ENCODE data around the gene GNG12.

GRCh38 chr1:67759066-67759465 lies 74.2 kb downstream of the GNG12 start:
- TF ChIP-seq CTCF (IDR thresholded peaks at IDR 0.05 in 8 of 11, conservative IDR thresholded peaks at IDR 0.05 in 3 of 11): no peak
- TF ChIP-seq POLR2AphosphoS5 (IDR thresholded peaks at IDR 0.05): no peak
